ENCODE measurements around the gene MITF.

DNA sequence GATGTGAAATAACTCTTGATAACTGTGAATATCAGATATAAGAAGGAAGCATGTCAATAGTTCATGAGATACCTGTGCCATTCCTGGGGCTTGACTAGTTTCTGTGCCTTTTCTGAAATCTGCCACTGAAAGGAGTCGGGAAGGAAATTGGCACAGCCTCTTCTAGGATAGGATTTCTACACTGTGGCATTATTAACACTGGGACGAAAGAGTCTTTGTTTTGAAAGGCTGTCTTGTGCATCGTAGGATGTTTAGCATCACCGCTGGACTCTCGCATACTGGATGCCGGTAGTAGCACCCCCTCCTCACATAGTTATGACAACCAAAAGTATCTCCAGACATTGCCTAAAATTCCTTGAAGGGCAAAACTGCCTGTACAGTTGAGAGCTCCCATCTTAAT, 182.4 kb downstream of the MITF start:
- no peak for TF ChIP-seq CTCF (IDR thresholded peaks at IDR 0.05)
- TF ChIP-seq POLR2A (IDR thresholded peaks at IDR 0.05) = no peak
- no peak for TF ChIP-seq POLR2AphosphoS5 (IDR thresholded peaks at IDR 0.05; ENCODE audit: insufficient read depth in 1 of 2, low read depth in 1 of 2)
